ENCODE results near the gene C6orf58. TPM values are rescaled to one million over a fixed set of nuclear protein-coding genes. Genes with fewer than 3 reads are reported as not detected.

C6orf58 gene
- total RNA-seq, 1 experiment from 2014 or later: 0.20 TPM

DNA sequence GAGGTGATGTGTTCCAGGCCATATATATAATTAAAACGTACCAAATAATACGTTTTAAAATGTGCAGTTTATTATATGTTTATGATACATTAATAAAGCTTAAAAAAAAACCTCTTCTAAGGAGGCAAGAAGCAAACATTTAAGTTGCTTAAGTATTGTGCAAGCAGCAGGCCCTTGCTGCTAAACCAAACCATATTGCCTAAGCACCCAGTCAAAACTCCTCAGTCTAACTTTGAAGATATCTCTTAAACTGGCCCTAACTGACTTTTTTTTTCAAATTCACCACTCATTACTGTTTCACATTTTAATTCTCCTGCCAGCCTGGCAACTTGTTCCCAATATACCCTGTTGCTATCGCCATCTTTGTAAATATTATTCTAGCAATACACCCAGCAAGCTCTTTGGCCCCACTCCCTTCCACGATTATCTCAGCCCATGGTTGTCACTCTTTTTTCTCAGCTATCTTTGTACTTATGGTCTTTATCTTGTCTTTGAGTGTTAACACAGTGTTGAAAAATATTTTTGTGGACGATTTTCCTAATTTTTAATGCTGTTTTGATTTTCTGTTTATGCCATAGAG, 60.9 kb downstream of the C6orf58 start:
- CTCF ChIA-PET: interaction anchor here (1.7 kb wide), 1 partner anchor 83 kb away, joined by 4 read pairs; no protein-coding TSS in a partner anchor

More for the DNA sequence above, 60.9 kb downstream of the C6orf58 start:
- POLR2A ChIA-PET: no interaction called here
- Histone ChIP-seq H3K9ac (ENCODE audit: low read length) (no peak overlapping the region), H3K9me2 (ENCODE audit: insufficient read depth) (no peaks in the 10 kb centered on the region), H3K9me3 (ENCODE audit: control insufficient read depth in 1 of 2, insufficient read depth in 1 of 2, low read depth in 1 of 2, low read length in 2 of 2) (no peaks in the 10 kb centered on the region), H2AFZ (ENCODE audit: low read depth, low read length, poor library complexity, severe bottlenecking) (no peak overlapping the region), H4K20me1 (ENCODE audit: insufficient read depth) (no peaks in the 10 kb centered on the region), H3K4me3 (replicated peaks in 1 of 2; ENCODE audit: low read depth in 1 of 2, low read length in 2 of 2) (no peak overlapping the region), H3K4me2 (ENCODE audit: low read length) (no peak overlapping the region), H3K79me2 (ENCODE audit: insufficient read depth, low read length) (no peaks in the 10 kb centered on the region), H3K27me3 (ENCODE audit: insufficient read depth, low read length) (no peaks in the 10 kb centered on the region), H3K36me3 (ENCODE audit: control insufficient read depth in 1 of 2, insufficient read depth in 2 of 2, low read length in 2 of 2) (no peaks in the 10 kb centered on the region), H3K4me1 (ENCODE audit: control insufficient read depth in 1 of 2, insufficient read depth in 2 of 2, low read length in 2 of 2) (no peaks in the 10 kb centered on the region), H3K27ac (ENCODE audit: low read depth, low read length) (no peak overlapping the region)
- intact Hi-C loops (cut with micrococcal nuclease): no loop called here
- ATAC-seq (no peak), DNase-seq (ENCODE audit: low read depth, low spot score) (no peak)
- no peak for TF ChIP-seq POLR2A (IDR thresholded peaks at IDR 0.05; ENCODE audit: borderline replicate concordance, extremely low read depth, insufficient read depth, insufficient read length)
- TF ChIP-seq ZFX (IDR thresholded peaks at IDR 0.05): no peak
- no peak for TF ChIP-seq TCF7L2 (IDR thresholded peaks at IDR 0.05; ENCODE audit: borderline replicate concordance, extremely low read depth, insufficient read depth, insufficient read length)
- no peak for TF ChIP-seq POLR2AphosphoS5 (IDR thresholded peaks at IDR 0.05; ENCODE audit: low read depth, low read length)
- no peak for TF ChIP-seq EGR1 (IDR thresholded peaks at IDR 0.05; ENCODE audit: low read depth)
- TF ChIP-seq JUND (IDR thresholded peaks at IDR 0.05): no peak
- no peak for TF ChIP-seq YY1 (IDR thresholded peaks at IDR 0.05; ENCODE audit: extremely low read depth, insufficient replicate concordance, low read depth, low read length)
- no peak for TF ChIP-seq ELF1 (IDR thresholded peaks at IDR 0.05; ENCODE audit: borderline replicate concordance, low read depth)
- no peak for TF ChIP-seq CEBPB (IDR thresholded peaks at IDR 0.05; ENCODE audit: low read depth)
- TF ChIP-seq, protein P1, sequence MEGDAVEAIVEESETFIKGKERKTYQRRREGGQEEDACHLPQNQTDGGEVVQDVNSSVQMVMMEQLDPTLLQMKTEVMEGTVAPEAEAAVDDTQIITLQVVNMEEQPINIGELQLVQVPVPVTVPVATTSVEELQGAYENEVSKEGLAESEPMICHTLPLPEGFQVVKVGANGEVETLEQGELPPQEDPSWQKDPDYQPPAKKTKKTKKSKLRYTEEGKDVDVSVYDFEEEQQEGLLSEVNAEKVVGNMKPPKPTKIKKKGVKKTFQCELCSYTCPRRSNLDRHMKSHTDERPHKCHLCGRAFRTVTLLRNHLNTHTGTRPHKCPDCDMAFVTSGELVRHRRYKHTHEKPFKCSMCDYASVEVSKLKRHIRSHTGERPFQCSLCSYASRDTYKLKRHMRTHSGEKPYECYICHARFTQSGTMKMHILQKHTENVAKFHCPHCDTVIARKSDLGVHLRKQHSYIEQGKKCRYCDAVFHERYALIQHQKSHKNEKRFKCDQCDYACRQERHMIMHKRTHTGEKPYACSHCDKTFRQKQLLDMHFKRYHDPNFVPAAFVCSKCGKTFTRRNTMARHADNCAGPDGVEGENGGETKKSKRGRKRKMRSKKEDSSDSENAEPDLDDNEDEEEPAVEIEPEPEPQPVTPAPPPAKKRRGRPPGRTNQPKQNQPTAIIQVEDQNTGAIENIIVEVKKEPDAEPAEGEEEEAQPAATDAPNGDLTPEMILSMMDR (IDR thresholded peaks at IDR 0.05 in 2 of 3, conservative IDR thresholded peaks at IDR 0.05 in 1 of 3; ENCODE audit: borderline replicate concordance in 1 of 3, insufficient read depth in 1 of 3, low read depth in 2 of 3, low read length in 2 of 3): no peak
- no peak for TF ChIP-seq EZH2 (IDR thresholded peaks at IDR 0.05)
- no peak for TF ChIP-seq EZH2phosphoT487 (IDR thresholded peaks at IDR 0.05; ENCODE audit: borderline replicate concordance)
- TF ChIP-seq, protein P2, sequence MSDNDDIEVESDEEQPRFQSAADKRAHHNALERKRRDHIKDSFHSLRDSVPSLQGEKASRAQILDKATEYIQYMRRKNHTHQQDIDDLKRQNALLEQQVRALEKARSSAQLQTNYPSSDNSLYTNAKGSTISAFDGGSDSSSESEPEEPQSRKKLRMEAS (IDR thresholded peaks at IDR 0.05): no peak
- TF ChIP-seq SRF (IDR thresholded peaks at IDR 0.05; ENCODE audit: low read depth): no peak
- no peak for TF ChIP-seq FOSL1 (IDR thresholded peaks at IDR 0.05; ENCODE audit: low read depth)
- no peak for TF ChIP-seq CBX3 (IDR thresholded peaks at IDR 0.05; ENCODE audit: low read depth)
- BruUV-seq (replicated peaks): no TSS peak
- RAD21 ChIA-PET (ENCODE audit: low non-redundant PET in 1 of 2, low total read pairs in 2 of 2, uncharacterized antibody in 2 of 2, unreplicated experiment in 2 of 2): interaction anchor here in 1 of 2 experiments (1.0 kb wide), 1 partner anchor 32 kb away, joined by 4 read pairs; no protein-coding TSS in a partner anchor

Other genes starting within 250 kb of the C6orf58 start
- gene ECHDC1, start 233.6 kb upstream of the C6orf58 start, total RNA-seq (2021; ENCODE audit: unreplicated experiment): 47.2 TPM
- gene KIAA0408, start 117.8 kb upstream of the C6orf58 start, total RNA-seq (2021; ENCODE audit: unreplicated experiment): 0.25 TPM

Data from HCT116 (cell line).